ENCODE measurements around the gene ARMC5. TPM values are rescaled to one million over a fixed set of nuclear protein-coding genes. Genes with fewer than 3 reads are reported as not detected.

Gene ARMC5
- polyA plus RNA-seq, 1 donor from 2014 or later: 27.6 TPM

DNA sequence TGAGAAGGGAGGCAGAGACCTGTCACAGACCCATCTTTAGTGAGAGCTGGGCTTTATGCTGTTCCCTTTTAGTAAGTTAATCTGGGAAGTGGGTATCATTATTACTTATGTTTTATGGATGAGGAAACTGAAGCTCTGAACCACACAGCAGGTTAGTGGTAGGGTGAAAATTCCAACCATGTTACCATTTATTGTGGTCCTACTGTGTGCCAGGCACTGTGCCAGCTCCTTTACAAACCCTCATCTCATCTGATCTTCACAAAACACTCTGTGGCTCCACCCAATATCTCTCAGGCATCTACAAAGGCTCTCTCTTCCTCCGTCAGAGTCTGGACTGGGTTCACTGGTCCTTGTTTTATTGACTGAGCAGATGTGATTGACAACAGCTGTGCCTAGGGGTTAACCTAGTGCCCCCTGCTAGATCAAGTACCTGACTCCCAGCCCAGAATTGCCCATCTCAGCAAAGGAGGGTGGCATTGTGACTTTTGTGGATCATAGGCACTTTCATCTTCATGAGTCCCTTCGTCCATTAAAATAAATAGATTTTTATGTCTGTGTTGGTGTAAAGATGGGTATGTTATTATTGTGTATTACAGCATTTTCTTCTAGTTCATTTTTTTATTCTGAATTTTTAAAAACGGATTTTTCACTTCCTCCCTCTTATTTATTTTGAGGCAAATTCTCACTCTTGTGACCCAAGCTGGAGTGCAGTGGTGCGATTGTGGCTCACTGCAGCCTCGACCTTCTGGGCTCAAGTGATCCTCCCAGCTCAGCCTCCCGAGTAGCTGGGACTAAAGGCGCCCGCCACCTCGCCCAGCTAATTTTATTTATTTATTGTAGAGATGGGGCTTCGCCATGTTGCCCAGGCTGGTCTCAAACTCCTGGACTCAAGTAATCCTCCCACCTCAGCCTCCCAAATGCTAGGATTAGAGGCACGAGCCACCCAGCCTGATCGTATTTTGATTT is 15.8 kb downstream of the ARMC5 start:
- no peaks in the 10 kb centered on the region for H3K9me3 ChIP-seq (ENCODE audit: low read length)
- H4K20me1 ChIP-seq (ENCODE audit: insufficient read depth): no peaks in the 10 kb centered on the region
- no peaks in the 10 kb centered on the region for H3K79me2 ChIP-seq (replicated peaks; ENCODE audit: insufficient read depth, low read length)
- H3K4me2 ChIP-seq (ENCODE audit: low read length): no peak overlapping the region
- H3F3A ChIP-seq (ENCODE audit: insufficient read depth, low read length, poor library complexity, severe bottlenecking): no peaks in the 10 kb centered on the region
- no peak overlapping the region for H3K4me3 ChIP-seq (ENCODE audit: low read length)
- H3K9ac ChIP-seq (ENCODE audit: low read length): no peak overlapping the region
- no peak overlapping the region for H3K27ac ChIP-seq (ENCODE audit: low read length)
- H3K36me3 ChIP-seq (ENCODE audit: insufficient read depth, low read length): no peaks in the 10 kb centered on the region
- H3K27me3 ChIP-seq (ENCODE audit: insufficient read depth, low read depth, low read length): peaks cover 86% of the 10 kb centered on the region
- TF ChIP-seq EZH2 (IDR thresholded peaks at IDR 0.05; ENCODE audit: borderline replicate concordance, insufficient read depth, low read length, poor library complexity, severe bottlenecking) (no peak), POLR2AphosphoS5 (IDR thresholded peaks at IDR 0.05) (no peak), RAD21 (conservative IDR thresholded peaks at IDR 0.05) (no peak), MXI1 (conservative IDR thresholded peaks at IDR 0.05; ENCODE audit: poor library complexity, severe bottlenecking) (no peak), TAF1 (IDR thresholded peaks at IDR 0.05; ENCODE audit: low read depth) (no peak), REST (IDR thresholded peaks at IDR 0.05; ENCODE audit: borderline replicate concordance) (no peak), EP300 (conservative IDR thresholded peaks at IDR 0.05; ENCODE audit: poor library complexity, severe bottlenecking) (no peak)
- no peaks in the 10 kb centered on the region for H3K9me2 ChIP-seq (ENCODE audit: insufficient read depth, low read length)
- H2AFZ ChIP-seq (ENCODE audit: low read depth, low read length): no peak overlapping the region

- Histone ChIP-seq H3F3A (ENCODE audit: insufficient read depth, low read length, poor library complexity, severe bottlenecking) (no peaks in the 10 kb centered on the region), H3K4me2 (ENCODE audit: low read length) (no peak overlapping the region), H3K27ac (ENCODE audit: low read length) (no peak overlapping the region), H3K9me3 (ENCODE audit: low read length) (no peaks in the 10 kb centered on the region), H3K27me3 (ENCODE audit: insufficient read depth, low read depth, low read length) (peaks cover 89% of the 10 kb centered on the region), H3K4me3 (ENCODE audit: low read length) (no peak overlapping the region), H3K79me2 (replicated peaks; ENCODE audit: insufficient read depth, low read length) (no peaks in the 10 kb centered on the region), H3K36me3 (ENCODE audit: insufficient read depth, low read length) (no peaks in the 10 kb centered on the region), H4K20me1 (ENCODE audit: insufficient read depth) (no peaks in the 10 kb centered on the region), H2AFZ (ENCODE audit: low read depth, low read length) (no peak overlapping the region), H3K9me2 (ENCODE audit: insufficient read depth, low read length) (no peaks in the 10 kb centered on the region), H3K9ac (ENCODE audit: low read length) (no peak overlapping the region)
- TF ChIP-seq RAD21 (conservative IDR thresholded peaks at IDR 0.05): no peak
- no peak for TF ChIP-seq CTCF (IDR thresholded peaks at IDR 0.05; ENCODE audit: poor library complexity, severe bottlenecking)
- no peak for TF ChIP-seq POLR2AphosphoS5 (IDR thresholded peaks at IDR 0.05)
- no peak for TF ChIP-seq SMC3 (conservative IDR thresholded peaks at IDR 0.05; ENCODE audit: poor library complexity)
- no peak for TF ChIP-seq TAF1 (IDR thresholded peaks at IDR 0.05; ENCODE audit: low read depth)
- TF ChIP-seq EZH2 (IDR thresholded peaks at IDR 0.05; ENCODE audit: borderline replicate concordance, insufficient read depth, low read length, poor library complexity, severe bottlenecking): no peak
- no peak for TF ChIP-seq EP300 (conservative IDR thresholded peaks at IDR 0.05; ENCODE audit: poor library complexity, severe bottlenecking)
- no peak for TF ChIP-seq MXI1 (conservative IDR thresholded peaks at IDR 0.05; ENCODE audit: poor library complexity, severe bottlenecking)
- TF ChIP-seq REST (IDR thresholded peaks at IDR 0.05; ENCODE audit: borderline replicate concordance): no peak
These were observed 16.6 kb downstream of the ARMC5 start for GRCh38 chr16:31475946-31476302.

All from neural cell (in vitro differentiated cells).